Hematopoietic multipotent progenitor cell (in vitro differentiated cells): Measurements from ENCODE around the gene RFC3. TPM values are rescaled to one million over a fixed set of nuclear protein-coding genes. Genes with fewer than 3 reads are reported as not detected.

Source experiments
- DNase-seq, 3 donors: peaks; one replicate each; pipeline ENCODE4 v3.0.0-alpha.2; 2011 to 2015; ENCODE audit warnings: low read depth in 2 of 3, low spot score in 2 of 3
- total RNA-seq: library from RNA; depleted of rRNA; stranded (reverse); fragments of >200 nt; gene quantifications from one replicate; pipeline ENCODE4 v1.2.3, GENCODE V29; 2012

Gene RFC3
- total RNA-seq, 1 donor, result 7.0 TPM

GRCh38 chr13:33863188-33863789 lies 45.3 kb downstream of the RFC3 start:
- DNase-seq, result no peak

GRCh38 chr13:33865945-33866344 lies 48.0 kb downstream of the RFC3 start:
- DNase-seq, result no peak

GRCh38 chr13:33867472-33867871 lies 49.5 kb downstream of the RFC3 start:
- DNase-seq, result no peak

- DNase-seq, result no peak
Observed at GRCh38 chr13:33868343-33868994, 50.5 kb downstream of the RFC3 start.

- no peak for DNase-seq
Observed at GRCh38 chr13:33869005-33869404, 51.1 kb downstream of the RFC3 start.

- DNase-seq, result no peak
Observed at GRCh38 chr13:33870046-33870668, 52.2 kb downstream of the RFC3 start.

- no peak for DNase-seq
Observed at GRCh38 chr13:33871207-33872004, 53.5 kb downstream of the RFC3 start.

GRCh38 chr13:33872005-33872351 lies 54.0 kb downstream of the RFC3 start:
- DNase-seq, result no peak

GRCh38 chr13:33873251-33873908 lies 55.4 kb downstream of the RFC3 start:
- DNase-seq, result no peak

GRCh38 chr13:33874871-33875270 lies 56.9 kb downstream of the RFC3 start:
- DNase-seq, result no peak

GRCh38 chr13:33875618-33876401 lies 57.9 kb downstream of the RFC3 start:
- no peak for DNase-seq

GRCh38 chr13:33876716-33877394 lies 58.9 kb downstream of the RFC3 start:
- DNase-seq, result no peak

GRCh38 chr13:33879118-33879517 lies 61.2 kb downstream of the RFC3 start:
- DNase-seq, result no peak

- DNase-seq, result no peak
Observed at GRCh38 chr13:33882804-33883203, 64.9 kb downstream of the RFC3 start.

GRCh38 chr13:33884531-33885220 lies 66.7 kb downstream of the RFC3 start:
- DNase-seq, result no peak
